ENCODE results near the gene KLF18.

KLF18 gene

DNA sequence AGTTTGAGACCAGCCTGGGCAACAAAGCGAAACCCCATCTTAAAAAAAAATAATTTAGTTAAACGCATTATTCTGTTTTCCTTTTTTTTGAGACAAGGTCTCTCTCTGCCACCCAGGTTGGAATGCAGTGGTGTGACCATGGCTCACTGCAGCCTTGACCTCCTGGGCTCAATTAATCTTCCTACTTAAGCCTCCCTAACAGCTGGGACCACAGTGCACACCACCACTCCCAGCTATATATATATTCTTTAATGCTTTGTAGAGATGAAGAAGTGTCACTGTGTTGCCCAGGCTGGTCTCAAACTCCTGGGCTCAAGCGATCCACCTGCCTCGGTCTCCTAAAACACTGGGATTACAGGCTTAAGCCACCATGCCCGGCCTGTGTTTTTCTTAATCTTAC lies 30.5 kb downstream of the KLF18 start:
- Histone ChIP-seq H3K27me3 (ENCODE audit: control insufficient read depth in 3 of 3, insufficient read depth in 3 of 3, low read depth in 1 of 3, low read length in 3 of 3) (peaks cover 0 to 25% (median 0%) of the 10 kb centered on the region in 3 experiments), H4K8ac (ENCODE audit: low read depth, low read length) (no peak overlapping the region), H3K27ac (replicated peaks; ENCODE audit: low read length) (no peak overlapping the region), H3K9me3 (replicated peaks in 1 of 2; ENCODE audit: control insufficient read depth in 2 of 2, insufficient read depth in 1 of 2, low read depth in 1 of 2, low read length in 2 of 2) (no peaks in the 10 kb centered on the region), H2AK5ac (ENCODE audit: low read depth, low read length) (no peak overlapping the region), H3K4me3 (ENCODE audit: low read length in 2 of 2) (no peak overlapping the region), H2BK12ac (ENCODE audit: low read length) (no peak overlapping the region), H3K4me2 (ENCODE audit: insufficient read depth, low read length, poor library complexity, severe bottlenecking) (no peak overlapping the region), H4K91ac (ENCODE audit: low read depth, low read length, poor library complexity) (no peak overlapping the region), H3K23ac (ENCODE audit: low read depth, low read length, poor library complexity) (no peak overlapping the region), H3K4me1 (ENCODE audit: control insufficient read depth in 2 of 2, insufficient read depth in 1 of 2, low read depth in 1 of 2, low read length in 2 of 2) (no peaks in the 10 kb centered on the region), H3K18ac (ENCODE audit: low read length) (no peak overlapping the region), H3K36me3 (replicated peaks in 1 of 2; ENCODE audit: control insufficient read depth in 2 of 2, insufficient read depth in 2 of 2, low read length in 2 of 2) (no peaks in the 10 kb centered on the region), H2BK120ac (ENCODE audit: low read depth, low read length) (no peak overlapping the region), H3K4ac (ENCODE audit: low read length) (no peak overlapping the region), H2AFZ (ENCODE audit: low read length) (no peak overlapping the region), H2BK5ac (ENCODE audit: low read length) (no peak overlapping the region), H3K9ac (ENCODE audit: low read depth, low read length, poor library complexity) (no peak overlapping the region), H3K79me1 (ENCODE audit: low read depth, low read length) (no peaks in the 10 kb centered on the region), H3K14ac (ENCODE audit: low read length) (no peak overlapping the region), H2BK15ac (ENCODE audit: low read length) (no peak overlapping the region)
- DNase-seq (ENCODE audit: low spot score): no peak
- no CpG with 5 or more reads among the region's 5 CpGs for WGBS, 2 donors (ENCODE audit: extremely low coverage in 2 of 2, insufficient read length in 2 of 2, insufficient replicate concordance in 1 of 2)

DNA sequence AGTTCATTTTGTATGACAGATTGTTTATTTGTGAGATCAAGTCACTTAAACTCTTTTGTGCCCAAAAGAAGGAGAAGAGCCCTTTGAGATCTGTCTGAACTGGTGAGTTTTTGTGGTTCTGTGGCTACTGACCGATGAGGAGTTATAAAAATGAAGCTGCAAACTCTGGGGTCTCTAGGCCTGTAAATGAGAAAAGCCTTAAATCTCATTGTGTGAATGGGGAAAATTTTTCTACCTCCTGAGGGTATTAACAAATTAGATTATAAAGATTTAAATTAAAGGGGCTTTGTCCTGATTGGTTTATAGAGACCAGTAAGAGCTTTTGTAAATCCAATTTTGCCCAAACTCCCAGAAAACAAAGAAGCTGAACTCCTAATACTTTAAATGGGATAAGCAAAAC lies 32.5 kb downstream of the KLF18 start:
- no peak overlapping the region for H3K4ac ChIP-seq (ENCODE audit: low read length)
- H3K4me2 ChIP-seq (ENCODE audit: insufficient read depth, low read length, poor library complexity, severe bottlenecking): no peak overlapping the region
- no CpG with 5 or more reads among the region's 1 CpG for WGBS, 2 donors (ENCODE audit: extremely low coverage in 2 of 2, insufficient read length in 2 of 2, insufficient replicate concordance in 1 of 2)

DNA sequence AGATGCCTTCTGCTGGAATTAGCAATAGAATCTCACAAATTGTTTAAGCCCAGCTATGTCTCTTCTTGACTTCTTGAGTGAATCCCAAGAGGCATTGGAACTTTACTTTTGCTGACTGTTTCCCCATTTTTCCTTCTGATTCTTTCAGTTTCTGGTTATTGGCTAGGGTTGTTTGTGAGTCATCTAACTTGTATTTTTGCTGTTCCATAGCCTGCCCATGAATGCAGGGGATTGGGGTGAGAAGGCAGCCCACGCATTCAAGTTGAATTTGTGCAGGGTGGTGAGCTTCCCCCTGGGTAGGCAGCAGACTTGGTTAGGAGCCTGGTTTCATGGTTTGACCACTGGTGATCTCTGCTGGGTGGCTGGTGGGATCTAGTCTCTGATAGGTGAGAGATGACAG lies 33.2 kb downstream of the KLF18 start:
- H3K27ac ChIP-seq (replicated peaks; ENCODE audit: low read length): no peak overlapping the region
- H3K18ac ChIP-seq (ENCODE audit: low read length): no peak overlapping the region
- H2BK15ac ChIP-seq (ENCODE audit: low read length): no peak overlapping the region
- no peak for DNase-seq (ENCODE audit: low spot score)
- H3K79me1 ChIP-seq (ENCODE audit: low read depth, low read length): no peaks in the 10 kb centered on the region
- H3K4ac ChIP-seq (ENCODE audit: low read length): no peak overlapping the region
- no peak overlapping the region for H2AK5ac ChIP-seq (ENCODE audit: low read depth, low read length)
- no peak overlapping the region for H4K8ac ChIP-seq (ENCODE audit: low read depth, low read length)
- no peak overlapping the region for H2BK12ac ChIP-seq (ENCODE audit: low read length)
- no peak overlapping the region for H3K14ac ChIP-seq (ENCODE audit: low read length)
- no peak overlapping the region for H3K23ac ChIP-seq (ENCODE audit: low read depth, low read length, poor library complexity)
- no peak overlapping the region for H2BK5ac ChIP-seq (ENCODE audit: low read length)
- H3K4me1 ChIP-seq (ENCODE audit: control insufficient read depth in 2 of 2, insufficient read depth in 1 of 2, low read depth in 1 of 2, low read length in 2 of 2): no peaks in the 10 kb centered on the region
- no peaks in the 10 kb centered on the region for H3K36me3 ChIP-seq (replicated peaks in 1 of 2; ENCODE audit: control insufficient read depth in 2 of 2, insufficient read depth in 2 of 2, low read length in 2 of 2)
- H3K4me3 ChIP-seq (ENCODE audit: low read length in 2 of 2): no peak overlapping the region
- no peaks in the 10 kb centered on the region for H3K9me3 ChIP-seq (replicated peaks in 1 of 2; ENCODE audit: control insufficient read depth in 2 of 2, insufficient read depth in 1 of 2, low read depth in 1 of 2, low read length in 2 of 2)
- H2BK120ac ChIP-seq (ENCODE audit: low read depth, low read length): no peak overlapping the region
- WGBS, 2 donors (ENCODE audit: extremely low coverage in 2 of 2, insufficient read length in 2 of 2, insufficient replicate concordance in 1 of 2): no CpG with 5 or more reads among the region's 1 CpG
- H4K91ac ChIP-seq (ENCODE audit: low read depth, low read length, poor library complexity): no peak overlapping the region
- peaks cover 0 to 15% (median 0%) of the 10 kb centered on the region in 3 experiments for H3K27me3 ChIP-seq (ENCODE audit: control insufficient read depth in 3 of 3, insufficient read depth in 3 of 3, low read depth in 1 of 3, low read length in 3 of 3)
- no peak overlapping the region for H2AFZ ChIP-seq (ENCODE audit: low read length)
- no peak overlapping the region for H3K9ac ChIP-seq (ENCODE audit: low read depth, low read length, poor library complexity)
- H3K4me2 ChIP-seq (ENCODE audit: insufficient read depth, low read length, poor library complexity, severe bottlenecking): no peak overlapping the region

More for the DNA sequence above, 32.5 kb downstream of the KLF18 start:
- Histone ChIP-seq H2BK120ac (ENCODE audit: low read depth, low read length) (no peak overlapping the region), H3K27ac (replicated peaks; ENCODE audit: low read length) (no peak overlapping the region), H3K23ac (ENCODE audit: low read depth, low read length, poor library complexity) (no peak overlapping the region), H3K9me3 (replicated peaks in 1 of 2; ENCODE audit: control insufficient read depth in 2 of 2, insufficient read depth in 1 of 2, low read depth in 1 of 2, low read length in 2 of 2) (no peaks in the 10 kb centered on the region), H3K4me3 (ENCODE audit: low read length in 2 of 2) (no peak overlapping the region), H2BK5ac (ENCODE audit: low read length) (no peak overlapping the region), H4K8ac (ENCODE audit: low read depth, low read length) (no peak overlapping the region), H4K91ac (ENCODE audit: low read depth, low read length, poor library complexity) (no peak overlapping the region), H3K9ac (ENCODE audit: low read depth, low read length, poor library complexity) (no peak overlapping the region), H3K79me1 (ENCODE audit: low read depth, low read length) (no peaks in the 10 kb centered on the region), H3K14ac (ENCODE audit: low read length) (no peak overlapping the region), H3K36me3 (replicated peaks in 1 of 2; ENCODE audit: control insufficient read depth in 2 of 2, insufficient read depth in 2 of 2, low read length in 2 of 2) (no peaks in the 10 kb centered on the region), H3K18ac (ENCODE audit: low read length) (no peak overlapping the region), H3K27me3 (ENCODE audit: control insufficient read depth in 3 of 3, insufficient read depth in 3 of 3, low read depth in 1 of 3, low read length in 3 of 3) (peaks cover 0 to 19% (median 0%) of the 10 kb centered on the region in 3 experiments), H2AFZ (ENCODE audit: low read length) (no peak overlapping the region), H2BK15ac (ENCODE audit: low read length) (no peak overlapping the region), H3K4me1 (ENCODE audit: control insufficient read depth in 2 of 2, insufficient read depth in 1 of 2, low read depth in 1 of 2, low read length in 2 of 2) (no peaks in the 10 kb centered on the region), H2BK12ac (ENCODE audit: low read length) (no peak overlapping the region), H2AK5ac (ENCODE audit: low read depth, low read length) (no peak overlapping the region)
- no peak for DNase-seq (ENCODE audit: low spot score)

DNA sequence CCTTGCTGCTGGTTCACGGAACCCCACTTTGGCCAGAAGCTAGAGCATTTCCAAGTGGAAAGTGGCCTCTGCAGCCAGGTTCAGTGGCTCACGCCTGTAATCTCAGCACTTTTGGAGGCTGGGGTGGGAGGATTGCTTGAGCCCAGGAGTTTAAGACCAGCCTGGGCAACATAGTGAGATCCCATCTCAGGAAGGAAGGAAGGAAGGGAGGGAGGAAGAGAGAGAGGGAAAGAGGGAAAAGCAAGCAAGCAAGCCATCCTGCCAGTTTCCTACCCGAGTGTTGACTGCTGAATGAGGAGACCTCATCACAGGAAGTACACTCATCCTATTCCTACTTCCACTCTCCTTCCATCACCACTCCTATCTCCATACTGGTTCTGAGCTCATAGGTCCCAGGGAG lies 35.6 kb downstream of the KLF18 start:
- Histone ChIP-seq H3K9me3 (replicated peaks in 1 of 2; ENCODE audit: control insufficient read depth in 2 of 2, insufficient read depth in 1 of 2, low read depth in 1 of 2, low read length in 2 of 2) (no peaks in the 10 kb centered on the region), H3K27me3 (ENCODE audit: control insufficient read depth in 3 of 3, insufficient read depth in 3 of 3, low read depth in 1 of 3, low read length in 3 of 3) (peaks cover 0 to 19% (median 0%) of the 10 kb centered on the region in 3 experiments), H3K4ac (ENCODE audit: low read length) (no peak overlapping the region), H2AFZ (ENCODE audit: low read length) (no peak overlapping the region), H3K9ac (ENCODE audit: low read depth, low read length, poor library complexity) (no peak overlapping the region), H2BK15ac (ENCODE audit: low read length) (no peak overlapping the region), H3K23ac (ENCODE audit: low read depth, low read length, poor library complexity) (no peak overlapping the region), H3K14ac (ENCODE audit: low read length) (no peak overlapping the region), H4K8ac (ENCODE audit: low read depth, low read length) (no peak overlapping the region), H3K4me1 (ENCODE audit: control insufficient read depth in 2 of 2, insufficient read depth in 1 of 2, low read depth in 1 of 2, low read length in 2 of 2) (no peaks in the 10 kb centered on the region), H3K79me1 (ENCODE audit: low read depth, low read length) (no peaks in the 10 kb centered on the region), H2BK120ac (ENCODE audit: low read depth, low read length) (no peak overlapping the region), H2BK12ac (ENCODE audit: low read length) (no peak overlapping the region), H3K4me3 (ENCODE audit: low read length in 2 of 2) (no peak overlapping the region), H3K18ac (ENCODE audit: low read length) (no peak overlapping the region), H4K91ac (ENCODE audit: low read depth, low read length, poor library complexity) (no peak overlapping the region), H3K27ac (replicated peaks; ENCODE audit: low read length) (no peak overlapping the region), H2BK5ac (ENCODE audit: low read length) (no peak overlapping the region), H3K36me3 (replicated peaks in 1 of 2; ENCODE audit: control insufficient read depth in 2 of 2, insufficient read depth in 2 of 2, low read length in 2 of 2) (no peaks in the 10 kb centered on the region), H3K4me2 (ENCODE audit: insufficient read depth, low read length, poor library complexity, severe bottlenecking) (no peak overlapping the region), H2AK5ac (ENCODE audit: low read depth, low read length) (no peak overlapping the region)
- DNase-seq (ENCODE audit: low spot score): no peak
- WGBS, 2 donors (ENCODE audit: extremely low coverage in 2 of 2, insufficient read length in 2 of 2, insufficient replicate concordance in 1 of 2): no CpG with 5 or more reads among the region's 3 CpGs
